GM19023 (cell line): Measurements from ENCODE around the gene DNASE1L1.
A peak's percentile ranks its signal among the peaks of the same experiment; 100 is the strongest.

Experiments used
- ATAC-seq: cut with Tn5 transposase; IDR thresholded peaks from one replicate; pipeline ENCODE4 v1.9.1; 2021; ENCODE audit warnings: mild to moderate bottlenecking, moderate library complexity; ENCODE audit not compliant: unreplicated experiment

DNASE1L1 gene

GRCh38 chrX:154384284-154384892 is 24.7 kb downstream of the DNASE1L1 start:
- ATAC-seq: no peak

GRCh38 chrX:154383359-154384283 is 25.4 kb downstream of the DNASE1L1 start:
- ATAC-seq: no peak

GRCh38 chrX:154382483-154383069 is 26.5 kb downstream of the DNASE1L1 start:
- ATAC-seq: no peak

- ATAC-seq: no peak
Observed at GRCh38 chrX:154381271-154381670, 27.8 kb downstream of the DNASE1L1 start.

- no peak for ATAC-seq
Observed at GRCh38 chrX:154380787-154381186, 28.3 kb downstream of the DNASE1L1 start.

- ATAC-seq: no peak
Observed at GRCh38 chrX:154380153-154380552, 28.9 kb downstream of the DNASE1L1 start.

- ATAC-seq: no peak
Observed at GRCh38 chrX:154379569-154379951, 29.5 kb downstream of the DNASE1L1 start.

- peak; percentile 80 for ATAC-seq
Observed at GRCh38 chrX:154378799-154379568, 30.1 kb downstream of the DNASE1L1 start, which contains the start of gene EMD. Gene EMD (plus strand): TSS chrX:154379295. CDS start chrX:154379485, 190 bp downstream.

GRCh38 chrX:154378059-154378798 is 30.8 kb downstream of the DNASE1L1 start:
- peak; percentile 2 for ATAC-seq

- no peak for ATAC-seq
Observed at GRCh38 chrX:154376774-154377173, 32.3 kb downstream of the DNASE1L1 start.

GRCh38 chrX:154375156-154375504 is 33.9 kb downstream of the DNASE1L1 start:
- no peak for ATAC-seq

- no peak for ATAC-seq
Observed at GRCh38 chrX:154374313-154375155, 34.5 kb downstream of the DNASE1L1 start, which contains the start of gene FLNA. Gene FLNA (minus strand): TSS chrX:154374634. CDS start chrX:154371245, 3,389 bp downstream.

GRCh38 chrX:154373340-154374306 is 35.4 kb downstream of the DNASE1L1 start:
- ATAC-seq: no peak

- ATAC-seq: no peak
Observed at GRCh38 chrX:154372612-154373022, 36.4 kb downstream of the DNASE1L1 start.

GRCh38 chrX:154371789-154372300 is 37.2 kb downstream of the DNASE1L1 start:
- ATAC-seq: peak; percentile 12

- peak; percentile 53 for ATAC-seq
Observed at GRCh38 chrX:154371017-154371788, 37.9 kb downstream of the DNASE1L1 start.
